H7 (cell line): Measurements from ENCODE around the gene RAB40B. TPM values are rescaled to one million over a fixed set of nuclear protein-coding genes. Genes with fewer than 3 reads are reported as not detected.

Source experiments
- total RNA-seq: library from RNA; depleted of rRNA; stranded (reverse); fragments of >200 nt; shearing (Covaris generic); gene quantifications from 2 replicates; pipeline ENCODE4 v1.2.3, GENCODE V29; 2014; rRNA removed

Gene RAB40B
- total RNA-seq, 1 experiment from 2014 or later = 1.7 TPM

Other genes with a start within 250 kb of the RAB40B start
- 62.8 and 76.1 TPM in 2 replicates for gene CYBC1, start 247.9 kb downstream of the RAB40B start, total RNA-seq
- gene NARF, start 240.0 kb downstream of the RAB40B start, total RNA-seq = 42.2 and 49.9 TPM in 2 replicates
- gene FOXK2, start 179.0 kb downstream of the RAB40B start, total RNA-seq = 54.1 and 67.4 TPM in 2 replicates
- gene WDR45B, start 50.3 kb downstream of the RAB40B start, total RNA-seq = 131 and 150 TPM in 2 replicates
- gene FN3KRP, start 18.0 kb upstream of the RAB40B start, total RNA-seq = 12.2 and 14.8 TPM in 2 replicates
- 3.3 and 3.8 TPM in 2 replicates for gene FN3K, start 36.9 kb upstream of the RAB40B start, total RNA-seq
- gene TBCD, start 53.4 kb upstream of the RAB40B start, total RNA-seq = 74.1 and 101 TPM in 2 replicates
- not detected in 2 replicates for gene ZNF750, start 141.3 kb upstream of the RAB40B start, total RNA-seq